Loucy (cell line): Measurements from ENCODE around the gene SP3.

Source experiments
- H2AFZ ChIP-seq: fragments of 200-600 bp; sonication (generic); 2 replicates; pipeline ENCODE4 v1.6.0; 2016; ENCODE audit warnings: antibody characterized with exemption, mild to moderate bottlenecking, low read length, moderate library complexity
- H3F3A ChIP-seq: fragments of 200-600 bp; 2 replicates; pipeline ENCODE4 v1.6.0; 2016; ENCODE audit warnings: antibody characterized with exemption, low read depth, mild to moderate bottlenecking
- H3K27me3 ChIP-seq: fragments of 200-600 bp; sonication (generic); 2 replicates; pipeline ENCODE4 v1.6.1; 2014; ENCODE audit warnings: low read length, mild to moderate bottlenecking; ENCODE audit not compliant: insufficient read depth, poor library complexity, severe bottlenecking
- H3K36me3 ChIP-seq: fragments of 200-600 bp; sonication (generic); 2 replicates; pipeline ENCODE4 v1.6.1; 2016; ENCODE audit warnings: low read length; ENCODE audit not compliant: insufficient read depth
- H3K4me1 ChIP-seq: fragments of 200-600 bp; sonication (generic); 2 replicates; pipeline ENCODE4 v1.5.1; 2014; ENCODE audit warnings: low read length, mild to moderate bottlenecking; ENCODE audit not compliant: insufficient read depth, poor library complexity, severe bottlenecking
- H3K4me2 ChIP-seq: fragments of 200-600 bp; sonication (generic); 2 replicates; pipeline ENCODE4 v1.6.0; 2014; ENCODE audit warnings: antibody characterized with exemption, low read length, low read depth, mild to moderate bottlenecking; ENCODE audit not compliant: poor library complexity, severe bottlenecking
- H3K4me3 ChIP-seq: fragments of 200-600 bp; sonication (generic); 2 replicates; pipeline ENCODE4 v1.5.1; 2014; ENCODE audit warnings: low read length, mild to moderate bottlenecking, mixed read lengths; ENCODE audit not compliant: poor library complexity, severe bottlenecking
- H3K79me2 ChIP-seq: fragments of 200-600 bp; sonication (generic); 2 replicates; pipeline ENCODE4 v1.6.1; 2014; ENCODE audit warnings: low read length; ENCODE audit not compliant: insufficient read depth
- H3K9ac ChIP-seq: fragments of 200-600 bp; sonication (generic); 2 replicates; pipeline ENCODE4 v1.6.0; 2014; ENCODE audit warnings: mild to moderate bottlenecking, low read depth, low read length, moderate library complexity; ENCODE audit not compliant: poor library complexity, severe bottlenecking
- H3K9me2 ChIP-seq: fragments of 200-600 bp; sonication (generic); replicated peaks from 2 replicates; pipeline ENCODE4 v1.6.1; 2016; ENCODE audit warnings: low read depth, low read length, mixed read lengths
- H3K9me3 ChIP-seq: fragments of 200-600 bp; sonication (generic); 2 replicates; pipeline ENCODE4 v1.6.1; 2014; ENCODE audit warnings: mild to moderate bottlenecking, antibody characterized with exemption, low read length, low read depth; ENCODE audit not compliant: insufficient read depth
- H4K20me1 ChIP-seq: fragments of 200-600 bp; sonication (generic); 2 replicates; pipeline ENCODE4 v1.6.0; 2014; ENCODE audit warnings: antibody characterized with exemption, low read length, mild to moderate bottlenecking; ENCODE audit not compliant: insufficient read depth, poor library complexity, severe bottlenecking
- CTCF ChIP-seq: fragments of 200-600 bp; sonication (generic); conservative IDR thresholded peaks from 2 replicates; pipeline ENCODE4 v1.5.1; 2014; ENCODE audit warnings: mild to moderate bottlenecking, antibody characterized with exemption, low read length
- EZH2phosphoT487 ChIP-seq: fragments of 200-600 bp; IDR thresholded peaks from 2 replicates; pipeline ENCODE4 v1.6.1; 2018; ENCODE audit warnings: antibody characterized with exemption, mild to moderate bottlenecking, moderate library complexity, borderline replicate concordance

The SP3 gene

GRCh38 chr2:173972636-173973035 lies 7.5 kb upstream of the SP3 start:
- H2AFZ ChIP-seq, result no peak overlapping the region
- H3K4me1 ChIP-seq, result peaks cover 4% of the 10 kb centered on the region
- H3K4me2 ChIP-seq, result no peak overlapping the region
- H3K36me3 ChIP-seq, result no peaks in the 10 kb centered on the region
- H3K9me3 ChIP-seq, result no peaks in the 10 kb centered on the region
- no peaks in the 10 kb centered on the region for H3K27me3 ChIP-seq
- no peaks in the 10 kb centered on the region; the same call in 1 of the 2 replicates for H3K9me2 ChIP-seq
- no peaks in the 10 kb centered on the region for H4K20me1 ChIP-seq
- no peaks in the 10 kb centered on the region for H3F3A ChIP-seq
- H3K79me2 ChIP-seq, result 0 out of 2 replicates have a peak, but pooled peaks cover under 1% of the 10 kb centered on the region
- H3K9ac ChIP-seq, result no peak overlapping the region
- no peak overlapping the region for H3K4me3 ChIP-seq
- TF ChIP-seq CTCF (no peak), EZH2phosphoT487 (no peak)

- Histone ChIP-seq H3F3A (no peaks in the 10 kb centered on the region), H3K9me3 (no peaks in the 10 kb centered on the region), H3K9me2 (no peaks in the 10 kb centered on the region; the same call in 1 of the 2 replicates), H3K36me3 (no peaks in the 10 kb centered on the region), H3K27me3 (no peaks in the 10 kb centered on the region), H4K20me1 (no peaks in the 10 kb centered on the region), H3K9ac (no peak overlapping the region), H2AFZ (no peak overlapping the region), H3K4me3 (no peak overlapping the region), H3K4me2 (no peak overlapping the region), H3K79me2 (peaks cover 5% of the 10 kb centered on the region; the same call in 1 of the 2 replicates), H3K4me1 (peaks cover 4% of the 10 kb centered on the region)
- TF ChIP-seq CTCF, result no peak
- no peak for TF ChIP-seq EZH2phosphoT487
Measured at GRCh38 chr2:173972165-173972564, 7.0 kb upstream of the SP3 start.

- H3K9ac ChIP-seq, result no peak overlapping the region
- H3K79me2 ChIP-seq, result peaks cover 18% of the 10 kb centered on the region; the same call in 1 of the 2 replicates
- H3K4me1 ChIP-seq, result peaks cover 16% of the 10 kb centered on the region
- H3K9me2 ChIP-seq, result no peaks in the 10 kb centered on the region; the same call in 1 of the 2 replicates
- H3K27me3 ChIP-seq, result no peaks in the 10 kb centered on the region
- TF ChIP-seq EZH2phosphoT487 (no peak), CTCF (no peak)
- H2AFZ ChIP-seq, result no peak overlapping the region
- H4K20me1 ChIP-seq, result no peaks in the 10 kb centered on the region
- H3K36me3 ChIP-seq, result no peaks in the 10 kb centered on the region
- H3K4me3 ChIP-seq, result no peak overlapping the region
- no peaks in the 10 kb centered on the region for H3F3A ChIP-seq
- no peaks in the 10 kb centered on the region for H3K9me3 ChIP-seq
- H3K4me2 ChIP-seq, result no peak overlapping the region
Measured at GRCh38 chr2:173970516-173970924, 5.3 kb upstream of the SP3 start.
